ENCODE data around the gene ZFP1. TPM values are rescaled to one million over a fixed set of nuclear protein-coding genes. Genes with fewer than 3 reads are reported as not detected.

The ZFP1 gene
- polyA plus RNA-seq, 2 of the 4 experiments (the other 2 are of a cell fraction), result 14.4 to 16.1 TPM

GRCh38 chr16:75218256-75219076 is 70.1 kb downstream of the ZFP1 start, which contains the start of gene CTRB1:
Gene CTRB1 (plus strand): TSS chr16:75218988. CDS start chr16:75219008, 20 bp downstream.
- no peak for TF ChIP-seq USF2 (IDR thresholded peaks at IDR 0.05)
- no peak for TF ChIP-seq MYC (IDR thresholded peaks at IDR 0.05; ENCODE audit: borderline replicate concordance, low read length)
- TF ChIP-seq CHD4 (IDR thresholded peaks at IDR 0.05; ENCODE audit: borderline replicate concordance), result no peak
- TF ChIP-seq POLR2A (IDR thresholded peaks at IDR 0.05; ENCODE audit: low read length), result no peak
- no peak for TF ChIP-seq EHF (CRISPR knock-in tag; IDR thresholded peaks at IDR 0.05)
- TF ChIP-seq RAD21 (conservative IDR thresholded peaks at IDR 0.05 in 1 of 2, IDR thresholded peaks at IDR 0.05 in 1 of 2), result no peak
- no peak for TF ChIP-seq RCOR1 (IDR thresholded peaks at IDR 0.05; ENCODE audit: low read depth, low read length)
- no peak for TF ChIP-seq SREBF2 (IDR thresholded peaks at IDR 0.05)
- TF ChIP-seq, protein P1, sequence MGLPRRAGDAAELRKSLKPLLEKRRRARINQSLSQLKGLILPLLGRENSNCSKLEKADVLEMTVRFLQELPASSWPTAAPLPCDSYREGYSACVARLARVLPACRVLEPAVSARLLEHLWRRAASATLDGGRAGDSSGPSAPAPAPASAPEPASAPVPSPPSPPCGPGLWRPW (IDR thresholded peaks at IDR 0.05), result no peak
- TF ChIP-seq MAFK (IDR thresholded peaks at IDR 0.05; ENCODE audit: partially characterized antibody), result no peak
- TF ChIP-seq FOSL2 (IDR thresholded peaks at IDR 0.05), result no peak
- TF ChIP-seq FOSL2 (CRISPR knock-in tag; IDR thresholded peaks at IDR 0.05), result no peak
- no peak for TF ChIP-seq ATOH8 (CRISPR knock-in tag; IDR thresholded peaks at IDR 0.05; ENCODE audit: low read depth)
- TF ChIP-seq CTCF (IDR thresholded peaks at IDR 0.05), result no peak
- TF ChIP-seq TP53 (CRISPR knock-in tag; IDR thresholded peaks at IDR 0.05), result no peak
- TF ChIP-seq EHMT2 (IDR thresholded peaks at IDR 0.05; ENCODE audit: low read depth), result no peak
- DNase-seq (ENCODE audit: low read depth in 1 of 2, low spot score in 1 of 2) (no peak), FAIRE-seq (no peak), ATAC-seq (peak in 1 of 2 experiments; percentile 44; a peak in 1 of 6 replicates)
- ChIA-PET CTCF (interaction anchor here (1.2 to 6.5 kb wide), 3 partner anchors 15 to 167 kb away, joined by 3 to 36 read pairs (median 25); no protein-coding TSS in a partner anchor), POLR2A (no interaction called here)
- Histone ChIP-seq H3K4me1 (no peaks in the 10 kb centered on the region), H3K9me3 (no peaks in the 10 kb centered on the region), H3K27ac (no peak within 1 kb of the TSS), H3K4me2 (no peak within 1 kb of the TSS), H3K4me3 (no peak within 1 kb of the TSS)
- WGBS (ENCODE audit: missing lambda C conversion rate), result 60% methylated on average over 10 of the region's 19 CpGs

DNA sequence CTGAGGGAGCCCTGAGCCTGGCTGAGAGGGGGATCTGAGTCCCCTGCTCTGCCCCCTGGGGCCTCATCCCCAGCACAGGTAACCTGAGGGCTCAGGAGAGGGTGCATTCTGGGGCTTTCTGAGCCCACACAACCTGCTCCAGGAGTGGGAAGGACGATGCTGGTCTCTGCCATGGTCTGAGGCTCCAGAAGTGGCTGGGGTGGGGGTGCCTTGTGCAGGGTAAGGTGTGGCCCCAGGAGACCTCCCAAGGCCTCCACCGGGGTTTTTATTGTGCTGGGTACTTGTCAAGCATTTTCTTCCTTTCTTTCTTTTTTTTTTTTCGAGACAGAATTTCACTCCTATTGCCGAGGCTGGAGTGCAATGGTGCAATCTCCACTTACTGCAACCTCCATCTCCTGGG is 70.8 kb downstream of the ZFP1 start:
- ChIA-PET CTCF (interaction anchor here (5.4 to 6.5 kb wide), 2 partner anchors 14 to 20 kb away, joined by 25 to 36 read pairs; no protein-coding TSS in a partner anchor), POLR2A (interaction anchor here (0.5 kb wide), 1 partner anchor 199 kb away, joined by 5 read pairs; no protein-coding TSS in a partner anchor)
- Histone ChIP-seq H3K9me3 (no peaks in the 10 kb centered on the region), H3K27ac (no peak overlapping the region), H3K4me1 (no peaks in the 10 kb centered on the region), H3K4me2 (no peak overlapping the region), H3K4me3 (no peak overlapping the region)
- WGBS (ENCODE audit: missing lambda C conversion rate), result 65% methylated on average over 4 of the region's 4 CpGs
- DNase-seq (ENCODE audit: low read depth in 1 of 2, low spot score in 1 of 2), result no peak
- FAIRE-seq, result no peak
- ATAC-seq, result no peak
- no peak for TF ChIP-seq EHF (CRISPR knock-in tag; IDR thresholded peaks at IDR 0.05)
- TF ChIP-seq CBX2 (IDR thresholded peaks at IDR 0.05; ENCODE audit: borderline replicate concordance, low read depth), result no peak
- no peak for TF ChIP-seq JUN (IDR thresholded peaks at IDR 0.05)
- TF ChIP-seq MAFK (IDR thresholded peaks at IDR 0.05; ENCODE audit: partially characterized antibody), result no peak
- no peak for TF ChIP-seq ESRRA (IDR thresholded peaks at IDR 0.05; ENCODE audit: borderline replicate concordance, low read length)
- TF ChIP-seq HDAC2 (IDR thresholded peaks at IDR 0.05), result no peak
- no peak for TF ChIP-seq ATOH8 (CRISPR knock-in tag; IDR thresholded peaks at IDR 0.05; ENCODE audit: low read depth)
- no peak for TF ChIP-seq ZSCAN20 (CRISPR knock-in tag; IDR thresholded peaks at IDR 0.05)
- TF ChIP-seq SMC3 (IDR thresholded peaks at IDR 0.05), result no peak
- no peak for TF ChIP-seq CBX8 (IDR thresholded peaks at IDR 0.05)
- no peak for TF ChIP-seq CTCF (IDR thresholded peaks at IDR 0.05)
- no peak for TF ChIP-seq KDM5A (IDR thresholded peaks at IDR 0.05)
- TF ChIP-seq, protein P2, sequence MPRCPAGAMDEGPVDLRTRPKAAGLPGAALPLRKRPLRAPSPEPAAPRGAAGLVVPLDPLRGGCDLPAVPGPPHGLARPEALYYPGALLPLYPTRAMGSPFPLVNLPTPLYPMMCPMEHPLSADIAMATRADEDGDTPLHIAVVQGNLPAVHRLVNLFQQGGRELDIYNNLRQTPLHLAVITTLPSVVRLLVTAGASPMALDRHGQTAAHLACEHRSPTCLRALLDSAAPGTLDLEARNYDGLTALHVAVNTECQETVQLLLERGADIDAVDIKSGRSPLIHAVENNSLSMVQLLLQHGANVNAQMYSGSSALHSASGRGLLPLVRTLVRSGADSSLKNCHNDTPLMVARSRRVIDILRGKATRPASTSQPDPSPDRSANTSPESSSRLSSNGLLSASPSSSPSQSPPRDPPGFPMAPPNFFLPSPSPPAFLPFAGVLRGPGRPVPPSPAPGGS (IDR thresholded peaks at IDR 0.05), result no peak
- no peak for TF ChIP-seq RARB (CRISPR knock-in tag; IDR thresholded peaks at IDR 0.05)
- no peak for TF ChIP-seq NFE2L2 (conservative IDR thresholded peaks at IDR 0.05; ENCODE audit: low read length)
- no peak for TF ChIP-seq MAZ (IDR thresholded peaks at IDR 0.05; ENCODE audit: borderline replicate concordance, low read depth, low read length)

Data from A549 (cell line).